Hematopoietic multipotent progenitor cell treated with erythropoietin and hydrocortisone succinate and interleukin-3 and kit ligand, for 4 days (in vitro differentiated cells): ENCODE data around the gene SPAG5.
A peak's percentile ranks its signal among the peaks of the same experiment; 100 is the strongest.

Source experiments
- DNase-seq: peaks from one replicate; pipeline ENCODE4 v3.0.0-alpha.2; 2015

SPAG5 gene

GRCh38 chr17:28598799-28599310 lies at the start of gene SPAG5:
TSS of gene SPAG5 (minus strand) at chr17:28599025. CDS start at chr17:28598946, 79 bp downstream.
- DNase-seq, result peak; percentile 97

- no peak for DNase-seq
Measured at GRCh38 chr17:28646039-28646754, 47.4 kb upstream of the SPAG5 start.

GRCh38 chr17:28645576-28645939 lies 46.7 kb upstream of the SPAG5 start:
- no peak for DNase-seq

- peak; percentile 99 for DNase-seq
Measured at GRCh38 chr17:28644787-28645575, 46.2 kb upstream of the SPAG5 start, which contains the start of gene BLTP2. TSS of gene BLTP2 (minus strand) at chr17:28645158. CDS start at chr17:28645056, 102 bp downstream.

GRCh38 chr17:28643983-28644786 lies 45.4 kb upstream of the SPAG5 start:
- peak; percentile 91 for DNase-seq

GRCh38 chr17:28641579-28641978 lies 42.8 kb upstream of the SPAG5 start:
- DNase-seq, result no peak

- DNase-seq, result no peak
Measured at GRCh38 chr17:28635506-28635905, 36.7 kb upstream of the SPAG5 start.

- no peak for DNase-seq
Measured at GRCh38 chr17:28634206-28634865, 35.5 kb upstream of the SPAG5 start.

GRCh38 chr17:28626818-28627217 lies 28.0 kb upstream of the SPAG5 start:
- no peak for DNase-seq

GRCh38 chr17:28624148-28624547 lies 25.3 kb upstream of the SPAG5 start:
- no peak for DNase-seq

- DNase-seq, result no peak
Measured at GRCh38 chr17:28623696-28624095, 24.9 kb upstream of the SPAG5 start.

GRCh38 chr17:28622186-28622585 lies 23.4 kb upstream of the SPAG5 start:
- no peak for DNase-seq

GRCh38 chr17:28620010-28620409 lies 21.2 kb upstream of the SPAG5 start:
- DNase-seq, result no peak

GRCh38 chr17:28618464-28618863 lies 19.6 kb upstream of the SPAG5 start:
- DNase-seq, result no peak

- no peak for DNase-seq
Measured at GRCh38 chr17:28616281-28616680, 17.5 kb upstream of the SPAG5 start.

GRCh38 chr17:28615260-28615940 lies 16.6 kb upstream of the SPAG5 start:
- DNase-seq, result no peak

GRCh38 chr17:28613931-28614381 lies 15.1 kb upstream of the SPAG5 start, which contains the start of gene RSKR:
TSS of gene RSKR (minus strand) at chr17:28614185. CDS start at chr17:28614161, 24 bp downstream.
- DNase-seq, result peak; percentile 43

- DNase-seq, result peak; percentile 68
Measured at GRCh38 chr17:28612936-28613872, 14.4 kb upstream of the SPAG5 start.

GRCh38 chr17:28612531-28612930 lies 13.7 kb upstream of the SPAG5 start:
- peak; percentile 13 for DNase-seq

- DNase-seq, result no peak
Measured at GRCh38 chr17:28610376-28610775, 11.6 kb upstream of the SPAG5 start.
